LNCaP clone FGC (cell line): ENCODE results near the gene MYRIP.
"Not testable (repeated sequence)": the region's sequence is repeated elsewhere in the genome, so short reads cannot be mapped to it uniquely, and the experiment has no call there.

Experiments
- DNase-seq: peaks from one replicate; pipeline ENCODE4 v3.0.0-alpha.2; 2011; ENCODE audit warnings: low read depth
- H3K4me3 ChIP-seq: 2 replicates; pipeline ENCODE4 v1.5.1; 2011; ENCODE audit warnings: mild to moderate bottlenecking, low read depth, low read length, control low read depth
- TF ChIP-seq, protein P1 (sequence below): IDR thresholded peaks from 2 replicates; pipeline ENCODE4 v1.5.1; 2012; ENCODE audit warnings: mild to moderate bottlenecking; ENCODE audit not compliant: control insufficient read depth, insufficient read depth; ENCODE audit errors: extremely low read depth

Gene MYRIP

DNA sequence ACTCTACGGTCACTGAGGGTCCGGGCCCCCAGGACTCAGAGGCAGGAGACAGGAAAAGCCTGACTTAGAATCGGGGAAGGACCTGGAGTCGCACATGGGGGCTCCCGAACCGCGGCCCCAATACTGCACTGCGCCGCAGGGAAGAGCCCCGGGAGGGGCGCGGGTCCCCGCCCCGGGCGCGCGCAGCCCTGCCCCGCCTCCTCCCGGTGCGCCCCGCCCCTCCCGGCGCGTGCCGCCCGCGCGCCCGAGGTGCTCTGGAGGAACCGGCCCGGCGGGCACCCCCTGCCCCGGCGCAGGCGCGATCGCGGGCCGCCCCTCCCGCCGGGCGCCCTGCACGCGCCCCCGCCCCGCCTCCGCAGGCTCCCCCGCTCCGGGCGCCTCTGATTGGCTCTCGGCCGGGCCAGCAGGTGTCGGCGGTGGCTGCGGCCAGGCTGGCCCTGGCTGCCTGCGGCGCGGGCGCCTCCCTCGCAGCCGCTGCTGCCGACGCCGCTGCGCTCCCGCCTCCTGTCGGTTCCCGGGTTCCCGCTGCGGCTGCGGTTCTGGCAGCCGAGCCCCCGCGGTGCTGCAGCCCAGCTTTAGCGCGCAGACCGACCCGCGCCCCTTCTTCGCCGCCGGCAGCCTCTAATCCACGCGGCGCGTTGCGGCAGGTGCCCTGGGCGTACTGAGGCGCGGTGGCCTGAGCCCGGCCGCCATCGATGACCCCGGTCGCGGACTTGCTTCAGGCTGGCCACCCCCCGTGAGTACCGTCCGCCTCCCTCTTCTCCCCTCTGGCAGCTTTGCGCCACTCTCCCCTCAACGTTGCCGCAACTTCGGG, at the start of gene MYRIP:
MYRIP (plus strand) TSS at position 429 of the 814 bp plus-strand sequence. CDS start 91,208 bp downstream, outside the sequence.
- peak; percentile 47 for DNase-seq
- TF ChIP-seq, protein P1, sequence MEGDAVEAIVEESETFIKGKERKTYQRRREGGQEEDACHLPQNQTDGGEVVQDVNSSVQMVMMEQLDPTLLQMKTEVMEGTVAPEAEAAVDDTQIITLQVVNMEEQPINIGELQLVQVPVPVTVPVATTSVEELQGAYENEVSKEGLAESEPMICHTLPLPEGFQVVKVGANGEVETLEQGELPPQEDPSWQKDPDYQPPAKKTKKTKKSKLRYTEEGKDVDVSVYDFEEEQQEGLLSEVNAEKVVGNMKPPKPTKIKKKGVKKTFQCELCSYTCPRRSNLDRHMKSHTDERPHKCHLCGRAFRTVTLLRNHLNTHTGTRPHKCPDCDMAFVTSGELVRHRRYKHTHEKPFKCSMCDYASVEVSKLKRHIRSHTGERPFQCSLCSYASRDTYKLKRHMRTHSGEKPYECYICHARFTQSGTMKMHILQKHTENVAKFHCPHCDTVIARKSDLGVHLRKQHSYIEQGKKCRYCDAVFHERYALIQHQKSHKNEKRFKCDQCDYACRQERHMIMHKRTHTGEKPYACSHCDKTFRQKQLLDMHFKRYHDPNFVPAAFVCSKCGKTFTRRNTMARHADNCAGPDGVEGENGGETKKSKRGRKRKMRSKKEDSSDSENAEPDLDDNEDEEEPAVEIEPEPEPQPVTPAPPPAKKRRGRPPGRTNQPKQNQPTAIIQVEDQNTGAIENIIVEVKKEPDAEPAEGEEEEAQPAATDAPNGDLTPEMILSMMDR: peak; percentile 35; the same call in 1 of the 2 replicates
- peak within 1 kb of the TSS; percentile 76 for H3K4me3 ChIP-seq

DNA sequence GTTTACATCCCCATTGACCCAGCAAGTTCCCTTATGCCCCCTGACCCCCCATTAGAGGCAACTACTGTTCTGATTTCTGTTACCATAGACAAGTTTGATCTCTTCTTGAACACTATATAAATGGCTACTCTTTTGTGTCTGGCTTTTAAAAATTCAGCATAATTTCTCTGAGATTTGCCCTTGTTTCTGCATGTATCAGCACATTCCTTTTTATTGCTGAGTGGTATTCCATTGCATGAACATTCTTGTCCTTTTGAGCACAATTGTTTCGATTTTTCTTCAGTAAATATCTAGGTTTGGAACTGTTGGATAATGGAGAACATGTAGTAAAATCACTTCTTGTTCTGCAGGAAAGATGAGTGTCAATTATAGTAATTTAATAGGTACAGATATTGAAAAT, 49.1 kb upstream of the MYRIP start:
- no peak for DNase-seq
- no peak overlapping the region for H3K4me3 ChIP-seq
- TF ChIP-seq, protein P1: no peak

- TF ChIP-seq, protein P1: no peak
- DNase-seq: no peak
- no peak overlapping the region for H3K4me3 ChIP-seq
Measured at GRCh38 chr3:39762537-39763070, 46.8 kb upstream of the MYRIP start.

DNA sequence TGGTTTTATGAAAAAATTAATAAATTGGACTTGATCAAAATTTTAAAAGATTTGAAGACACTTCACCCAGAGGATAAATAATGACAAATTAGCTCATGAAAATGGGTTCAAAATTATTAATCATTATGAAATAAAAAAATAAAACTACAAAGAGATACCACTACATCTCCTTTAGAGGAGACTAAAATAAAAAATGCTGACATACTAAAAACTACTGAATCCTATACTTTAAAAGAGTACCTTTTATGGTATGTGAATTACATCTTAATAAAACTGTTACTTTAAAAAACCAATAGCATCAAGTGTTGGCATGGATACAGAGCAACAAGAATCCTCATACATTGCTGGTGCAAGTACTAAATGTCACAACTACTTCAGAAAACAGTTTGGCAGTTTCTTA, 46.0 kb upstream of the MYRIP start:
- DNase-seq: no peak
- TF ChIP-seq, protein P1: no peak
- no peak overlapping the region for H3K4me3 ChIP-seq

DNA sequence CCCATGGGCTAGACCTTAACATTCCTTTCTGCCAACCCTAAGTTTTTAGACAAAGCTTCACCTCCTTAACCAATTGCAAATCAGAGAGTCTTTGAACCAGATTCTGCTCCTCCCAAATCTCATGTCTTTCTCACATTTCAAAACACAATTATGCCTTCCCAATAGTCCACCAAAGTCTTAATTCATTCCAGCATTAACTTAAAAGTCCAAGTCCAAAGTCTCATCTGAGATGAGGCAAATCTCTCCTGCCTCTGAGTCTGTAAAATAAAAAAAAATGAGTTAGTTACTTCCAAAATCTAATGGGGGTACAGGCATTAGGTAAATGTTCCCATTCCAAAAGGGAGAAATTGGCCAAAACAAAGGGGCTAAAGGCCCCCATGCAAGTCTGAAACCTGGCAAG, 43.8 kb upstream of the MYRIP start:
- DNase-seq: no peak
- TF ChIP-seq, protein P1: no peak
- no peak overlapping the region for H3K4me3 ChIP-seq

DNA sequence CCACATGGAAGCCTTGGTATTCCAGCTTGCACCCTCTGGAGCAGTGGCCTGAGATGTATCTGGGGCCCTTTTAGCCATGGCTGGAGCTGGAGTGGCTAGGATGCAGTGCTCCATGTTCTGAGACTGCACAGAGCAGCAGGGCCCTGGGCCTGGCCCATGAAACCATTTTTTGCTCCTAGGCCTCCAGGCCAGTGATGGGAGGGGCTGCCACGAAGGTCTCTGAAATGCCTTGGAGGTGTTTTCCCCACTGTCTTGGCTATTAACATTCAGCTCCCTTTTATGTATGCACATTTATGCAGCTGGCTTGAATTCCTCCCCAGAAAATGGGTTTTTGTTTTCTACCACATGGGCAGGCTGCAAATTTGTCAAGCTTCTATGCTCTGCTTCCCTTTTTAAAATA, 43.0 kb upstream of the MYRIP start:
- TF ChIP-seq, protein P1: no peak
- H3K4me3 ChIP-seq: no peak overlapping the region
- DNase-seq: no peak

- not testable (repeated sequence) for H3K4me3 ChIP-seq, DNase-seq
Measured at GRCh38 chr3:39766909-39767308, 42.5 kb upstream of the MYRIP start.

- H3K4me3 ChIP-seq: not testable (repeated sequence)
Measured at GRCh38 chr3:39778168-39778567, 31.2 kb upstream of the MYRIP start.

More at GRCh38 chr3:39778168-39778567, 31.2 kb upstream of the MYRIP start:
- not testable (repeated sequence) for DNase-seq
